ENCODE data around the gene UBAP2. TPM values are rescaled to one million over a fixed set of nuclear protein-coding genes. Genes with fewer than 3 reads are reported as not detected.
A peak's percentile ranks its signal among the peaks of the same experiment; 100 is the strongest.

Gene UBAP2, protein sequence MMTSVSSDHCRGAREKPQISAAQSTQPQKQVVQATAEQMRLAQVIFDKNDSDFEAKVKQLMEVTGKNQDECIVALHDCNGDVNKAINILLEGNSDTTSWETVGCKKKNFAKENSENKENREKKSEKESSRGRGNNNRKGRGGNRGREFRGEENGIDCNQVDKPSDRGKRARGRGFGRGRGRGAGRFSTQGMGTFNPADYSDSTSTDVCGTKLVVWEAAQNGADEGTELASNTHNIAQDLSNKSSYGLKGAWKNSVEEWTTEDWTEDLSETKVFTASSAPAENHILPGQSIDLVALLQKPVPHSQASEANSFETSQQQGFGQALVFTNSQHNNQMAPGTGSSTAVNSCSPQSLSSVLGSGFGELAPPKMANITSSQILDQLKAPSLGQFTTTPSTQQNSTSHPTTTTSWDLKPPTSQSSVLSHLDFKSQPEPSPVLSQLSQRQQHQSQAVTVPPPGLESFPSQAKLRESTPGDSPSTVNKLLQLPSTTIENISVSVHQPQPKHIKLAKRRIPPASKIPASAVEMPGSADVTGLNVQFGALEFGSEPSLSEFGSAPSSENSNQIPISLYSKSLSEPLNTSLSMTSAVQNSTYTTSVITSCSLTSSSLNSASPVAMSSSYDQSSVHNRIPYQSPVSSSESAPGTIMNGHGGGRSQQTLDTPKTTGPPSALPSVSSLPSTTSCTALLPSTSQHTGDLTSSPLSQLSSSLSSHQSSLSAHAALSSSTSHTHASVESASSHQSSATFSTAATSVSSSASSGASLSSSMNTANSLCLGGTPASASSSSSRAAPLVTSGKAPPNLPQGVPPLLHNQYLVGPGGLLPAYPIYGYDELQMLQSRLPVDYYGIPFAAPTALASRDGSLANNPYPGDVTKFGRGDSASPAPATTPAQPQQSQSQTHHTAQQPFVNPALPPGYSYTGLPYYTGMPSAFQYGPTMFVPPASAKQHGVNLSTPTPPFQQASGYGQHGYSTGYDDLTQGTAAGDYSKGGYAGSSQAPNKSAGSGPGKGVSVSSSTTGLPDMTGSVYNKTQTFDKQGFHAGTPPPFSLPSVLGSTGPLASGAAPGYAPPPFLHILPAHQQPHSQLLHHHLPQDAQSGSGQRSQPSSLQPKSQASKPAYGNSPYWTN
- 10 to 100 TPM; 12.6 to 15.6 TPM for polyA plus RNA-seq

- Histone ChIP-seq H3K27ac (ENCODE audit: low read depth in 2 of 2, low read length in 1 of 2) (peak within 1 kb of the TSS; percentile 96 to 99), H3K4me1 (ENCODE audit: control insufficient read depth in 2 of 2, insufficient read depth in 2 of 2, low read length in 1 of 2) (peaks cover 0 to 3% of the 10 kb centered on the region in 2 donors), H3K36me3 (ENCODE audit: control insufficient read depth in 2 of 2, insufficient read depth in 2 of 2, low read length in 1 of 2) (no peaks in the 10 kb centered on the region), H3K9me3 (ENCODE audit: control insufficient read depth in 2 of 2, insufficient read depth in 1 of 2, low read depth in 1 of 2, low read length in 1 of 2) (no peaks in the 10 kb centered on the region), H3K27me3 (ENCODE audit: control insufficient read depth in 1 of 2, insufficient read depth in 2 of 2, low read length in 2 of 2) (no peaks in the 10 kb centered on the region), H3K4me3 (ENCODE audit: low read depth in 1 of 2, low read length in 2 of 2) (peak within 1 kb of the TSS; percentile 88 to 99)
- WGBS, 2 donors = 0% methylated on average over 68 to 70 of the region's 70 CpGs
Observed at GRCh38 chr9:34048727-34049629, at the start of gene UBAP2. Gene UBAP2, minus strand, starts transcription at chr9:34048887. Its CDS starts 31,739 bp downstream, at chr9:34017148.

GRCh38 chr9:34098307-34098706, 49.6 kb upstream of the UBAP2 start:
- H3K27ac ChIP-seq (ENCODE audit: low read depth in 2 of 2, low read length in 1 of 2) = no peak overlapping the region
- no peaks in the 10 kb centered on the region for H3K9me3 ChIP-seq (ENCODE audit: control insufficient read depth in 2 of 2, insufficient read depth in 1 of 2, low read depth in 1 of 2, low read length in 1 of 2)
- H3K4me1 ChIP-seq (ENCODE audit: control insufficient read depth in 2 of 2, insufficient read depth in 2 of 2, low read length in 1 of 2) = no peaks in the 10 kb centered on the region
- H3K27me3 ChIP-seq (ENCODE audit: control insufficient read depth in 1 of 2, insufficient read depth in 2 of 2, low read length in 2 of 2) = no peaks in the 10 kb centered on the region
- 82 to 86% methylated on average over 5 of the region's 5 CpGs for WGBS, 2 donors
- H3K4me3 ChIP-seq (ENCODE audit: low read depth in 1 of 2, low read length in 2 of 2) = no peak overlapping the region
- H3K36me3 ChIP-seq (ENCODE audit: control insufficient read depth in 2 of 2, insufficient read depth in 2 of 2, low read length in 1 of 2) = peaks cover 16 to 28% of the 10 kb centered on the region in 2 donors

DNA sequence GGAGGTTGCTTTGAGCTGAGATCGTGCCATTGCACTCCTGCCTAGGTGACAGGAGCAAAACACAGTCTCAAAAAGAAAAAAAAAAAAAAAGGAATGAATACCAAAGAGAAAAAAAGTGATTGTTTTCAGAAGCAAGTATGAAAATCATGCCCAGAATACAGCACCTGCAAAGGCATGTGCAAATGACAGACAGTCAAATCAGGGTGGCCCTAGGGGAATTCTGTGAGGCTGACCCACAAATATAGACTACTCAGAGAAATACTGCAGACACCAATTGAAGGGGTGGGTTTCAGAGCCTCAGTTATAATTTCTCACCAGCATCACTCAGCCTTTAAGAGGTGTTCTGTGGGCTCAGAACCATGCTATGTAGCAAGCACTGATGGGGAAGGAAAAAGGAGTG, 49.2 kb upstream of the UBAP2 start:
- WGBS, 2 donors = 93 to 100% methylated on average over 1 of the region's 1 CpG
- no peaks in the 10 kb centered on the region for H3K27me3 ChIP-seq (ENCODE audit: control insufficient read depth in 1 of 2, insufficient read depth in 2 of 2, low read length in 2 of 2)
- no peak overlapping the region for H3K4me3 ChIP-seq (ENCODE audit: low read depth in 1 of 2, low read length in 2 of 2)
- no peak overlapping the region for H3K27ac ChIP-seq (ENCODE audit: low read depth in 2 of 2, low read length in 1 of 2)
- H3K9me3 ChIP-seq (ENCODE audit: control insufficient read depth in 2 of 2, insufficient read depth in 1 of 2, low read depth in 1 of 2, low read length in 1 of 2) = no peaks in the 10 kb centered on the region
- no peaks in the 10 kb centered on the region for H3K4me1 ChIP-seq (ENCODE audit: control insufficient read depth in 2 of 2, insufficient read depth in 2 of 2, low read length in 1 of 2)
- peaks cover 19 to 29% of the 10 kb centered on the region in 2 donors for H3K36me3 ChIP-seq (ENCODE audit: control insufficient read depth in 2 of 2, insufficient read depth in 2 of 2, low read length in 1 of 2)

- 92 to 93% methylated on average over 4 of the region's 4 CpGs for WGBS, 2 donors
- H3K4me1 ChIP-seq (ENCODE audit: control insufficient read depth in 2 of 2, insufficient read depth in 2 of 2, low read length in 1 of 2) = no peaks in the 10 kb centered on the region
Observed at GRCh38 chr9:34096751-34097150, 48.1 kb upstream of the UBAP2 start.

GRCh38 chr9:34093578-34093977, 44.9 kb upstream of the UBAP2 start:
- H3K4me1 ChIP-seq (ENCODE audit: control insufficient read depth in 2 of 2, insufficient read depth in 2 of 2, low read length in 1 of 2) = no peaks in the 10 kb centered on the region
- H3K27ac ChIP-seq (ENCODE audit: low read depth in 2 of 2, low read length in 1 of 2) = no peak overlapping the region
- H3K9me3 ChIP-seq (ENCODE audit: control insufficient read depth in 2 of 2, insufficient read depth in 1 of 2, low read depth in 1 of 2, low read length in 1 of 2) = no peaks in the 10 kb centered on the region
- no peak overlapping the region for H3K4me3 ChIP-seq (ENCODE audit: low read depth in 1 of 2, low read length in 2 of 2)
- H3K27me3 ChIP-seq (ENCODE audit: control insufficient read depth in 1 of 2, insufficient read depth in 2 of 2, low read length in 2 of 2) = no peaks in the 10 kb centered on the region
- peaks cover 16 to 32% of the 10 kb centered on the region in 2 donors for H3K36me3 ChIP-seq (ENCODE audit: control insufficient read depth in 2 of 2, insufficient read depth in 2 of 2, low read length in 1 of 2)
- 83 to 93% methylated on average over 5 of the region's 5 CpGs for WGBS, 2 donors

More at GRCh38 chr9:34096751-34097150, 48.1 kb upstream of the UBAP2 start:
- Histone ChIP-seq H3K9me3 (ENCODE audit: control insufficient read depth in 2 of 2, insufficient read depth in 1 of 2, low read depth in 1 of 2, low read length in 1 of 2) (no peaks in the 10 kb centered on the region), H3K4me3 (ENCODE audit: low read depth in 1 of 2, low read length in 2 of 2) (no peak overlapping the region), H3K27me3 (ENCODE audit: control insufficient read depth in 1 of 2, insufficient read depth in 2 of 2, low read length in 2 of 2) (no peaks in the 10 kb centered on the region), H3K27ac (ENCODE audit: low read depth in 2 of 2, low read length in 1 of 2) (no peak overlapping the region), H3K36me3 (ENCODE audit: control insufficient read depth in 2 of 2, insufficient read depth in 2 of 2, low read length in 1 of 2) (peaks cover 19 to 24% of the 10 kb centered on the region in 2 donors)

- H3K4me3 ChIP-seq (ENCODE audit: low read depth in 1 of 2, low read length in 2 of 2) = no peak overlapping the region
- WGBS, 2 donors = 89 to 90% methylated on average over 7 of the region's 7 CpGs
- H3K36me3 ChIP-seq (ENCODE audit: control insufficient read depth in 2 of 2, insufficient read depth in 2 of 2, low read length in 1 of 2) = peaks cover 15 to 37% of the 10 kb centered on the region in 2 donors
- H3K4me1 ChIP-seq (ENCODE audit: control insufficient read depth in 2 of 2, insufficient read depth in 2 of 2, low read length in 1 of 2) = peaks cover 0 to 2% of the 10 kb centered on the region in 2 donors
- H3K27ac ChIP-seq (ENCODE audit: low read depth in 2 of 2, low read length in 1 of 2) = no peak overlapping the region
- H3K9me3 ChIP-seq (ENCODE audit: control insufficient read depth in 2 of 2, insufficient read depth in 1 of 2, low read depth in 1 of 2, low read length in 1 of 2) = no peaks in the 10 kb centered on the region
- H3K27me3 ChIP-seq (ENCODE audit: control insufficient read depth in 1 of 2, insufficient read depth in 2 of 2, low read length in 2 of 2) = no peaks in the 10 kb centered on the region
Observed at GRCh38 chr9:34089311-34089710, 40.6 kb upstream of the UBAP2 start.

GRCh38 chr9:34087370-34087769, 38.7 kb upstream of the UBAP2 start:
- peaks cover 0 to 2% of the 10 kb centered on the region in 2 donors for H3K4me1 ChIP-seq (ENCODE audit: control insufficient read depth in 2 of 2, insufficient read depth in 2 of 2, low read length in 1 of 2)
- H3K27ac ChIP-seq (ENCODE audit: low read depth in 2 of 2, low read length in 1 of 2) = no peak overlapping the region
- WGBS, 2 donors = 21 to 22% methylated on average over 1 of the region's 1 CpG
- no peak overlapping the region for H3K4me3 ChIP-seq (ENCODE audit: low read depth in 1 of 2, low read length in 2 of 2)
- no peaks in the 10 kb centered on the region for H3K27me3 ChIP-seq (ENCODE audit: control insufficient read depth in 1 of 2, insufficient read depth in 2 of 2, low read length in 2 of 2)
- peaks cover 11 to 27% of the 10 kb centered on the region in 2 donors for H3K36me3 ChIP-seq (ENCODE audit: control insufficient read depth in 2 of 2, insufficient read depth in 2 of 2, low read length in 1 of 2)
- H3K9me3 ChIP-seq (ENCODE audit: control insufficient read depth in 2 of 2, insufficient read depth in 1 of 2, low read depth in 1 of 2, low read length in 1 of 2) = no peaks in the 10 kb centered on the region

- peaks cover 11 to 27% of the 10 kb centered on the region in 2 donors for H3K36me3 ChIP-seq (ENCODE audit: control insufficient read depth in 2 of 2, insufficient read depth in 2 of 2, low read length in 1 of 2)
- H3K4me1 ChIP-seq (ENCODE audit: control insufficient read depth in 2 of 2, insufficient read depth in 2 of 2, low read length in 1 of 2) = peaks cover 0 to 2% of the 10 kb centered on the region in 2 donors
- no peaks in the 10 kb centered on the region for H3K27me3 ChIP-seq (ENCODE audit: control insufficient read depth in 1 of 2, insufficient read depth in 2 of 2, low read length in 2 of 2)
- H3K9me3 ChIP-seq (ENCODE audit: control insufficient read depth in 2 of 2, insufficient read depth in 1 of 2, low read depth in 1 of 2, low read length in 1 of 2) = no peaks in the 10 kb centered on the region
- H3K4me3 ChIP-seq (ENCODE audit: low read depth in 1 of 2, low read length in 2 of 2) = no peak overlapping the region
- H3K27ac ChIP-seq (ENCODE audit: low read depth in 2 of 2, low read length in 1 of 2) = no peak overlapping the region
Observed at GRCh38 chr9:34086864-34087263, 38.2 kb upstream of the UBAP2 start.
